ENCODE data around the gene RUNX3. TPM values are rescaled to one million over a fixed set of nuclear protein-coding genes. Genes with fewer than 3 reads are reported as not detected.

RUNX3 gene
- total and polyA plus RNA-seq, 2 donors (not counting 3 experiments of a cell fraction or from before 2014, with no cell fraction given), result not detected

DNA sequence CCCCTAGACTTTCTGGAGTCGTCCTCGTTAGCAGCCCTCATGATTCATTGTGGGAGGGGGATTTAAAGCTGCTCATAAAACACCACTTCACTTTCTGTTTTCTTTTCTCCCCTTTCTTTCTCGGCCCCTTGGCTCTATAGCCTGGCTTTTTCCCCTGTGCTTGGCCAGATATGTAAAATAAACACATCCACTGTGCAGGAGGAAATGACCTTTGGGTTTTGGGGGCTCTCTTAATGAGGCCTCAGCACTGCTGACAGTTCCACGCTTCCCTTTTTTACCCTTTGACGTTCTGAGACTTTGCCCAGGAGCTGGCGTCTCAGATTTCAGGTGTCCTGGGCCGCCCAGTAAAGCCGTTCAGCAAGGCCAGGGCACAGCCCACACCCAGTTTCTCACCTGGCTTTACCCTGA lies 65.7 kb downstream of the RUNX3 start:
- H2AFZ ChIP-seq (ENCODE audit: low read depth, low read length), result no peak overlapping the region
- FAIRE-seq (no peak), DNase-seq (ENCODE audit: low read depth, low spot score) (peak; percentile 67)
- H3K4me1 ChIP-seq (ENCODE audit: control insufficient read depth, extremely low read depth, insufficient read depth, low read length), result peaks cover 5% of the 10 kb centered on the region
- H3K79me2 ChIP-seq (ENCODE audit: control insufficient read depth, insufficient read depth, low read length), result no peaks in the 10 kb centered on the region
- dilution Hi-C loops (cut with MboI; ENCODE audit: extremely low pct_ligation_motif_present, low sequenced_read_pairs) (no loop called here), intact Hi-C loops (cut with micrococcal nuclease) (no loop called here)
- H3K9ac ChIP-seq (replicated peaks; ENCODE audit: extremely low read depth, insufficient read depth, low read length), result no peak overlapping the region
- TF ChIP-seq, protein P1, sequence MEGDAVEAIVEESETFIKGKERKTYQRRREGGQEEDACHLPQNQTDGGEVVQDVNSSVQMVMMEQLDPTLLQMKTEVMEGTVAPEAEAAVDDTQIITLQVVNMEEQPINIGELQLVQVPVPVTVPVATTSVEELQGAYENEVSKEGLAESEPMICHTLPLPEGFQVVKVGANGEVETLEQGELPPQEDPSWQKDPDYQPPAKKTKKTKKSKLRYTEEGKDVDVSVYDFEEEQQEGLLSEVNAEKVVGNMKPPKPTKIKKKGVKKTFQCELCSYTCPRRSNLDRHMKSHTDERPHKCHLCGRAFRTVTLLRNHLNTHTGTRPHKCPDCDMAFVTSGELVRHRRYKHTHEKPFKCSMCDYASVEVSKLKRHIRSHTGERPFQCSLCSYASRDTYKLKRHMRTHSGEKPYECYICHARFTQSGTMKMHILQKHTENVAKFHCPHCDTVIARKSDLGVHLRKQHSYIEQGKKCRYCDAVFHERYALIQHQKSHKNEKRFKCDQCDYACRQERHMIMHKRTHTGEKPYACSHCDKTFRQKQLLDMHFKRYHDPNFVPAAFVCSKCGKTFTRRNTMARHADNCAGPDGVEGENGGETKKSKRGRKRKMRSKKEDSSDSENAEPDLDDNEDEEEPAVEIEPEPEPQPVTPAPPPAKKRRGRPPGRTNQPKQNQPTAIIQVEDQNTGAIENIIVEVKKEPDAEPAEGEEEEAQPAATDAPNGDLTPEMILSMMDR (IDR thresholded peaks at IDR 0.05; ENCODE audit: extremely low read depth in 1 of 2, insufficient read depth in 1 of 2, low read depth in 1 of 2, low read length in 2 of 2), result no peak
- TF ChIP-seq POLR2AphosphoS5 (IDR thresholded peaks at IDR 0.05; ENCODE audit: insufficient read depth, low read depth, low read length), result no peak
- TF ChIP-seq, protein P2, sequence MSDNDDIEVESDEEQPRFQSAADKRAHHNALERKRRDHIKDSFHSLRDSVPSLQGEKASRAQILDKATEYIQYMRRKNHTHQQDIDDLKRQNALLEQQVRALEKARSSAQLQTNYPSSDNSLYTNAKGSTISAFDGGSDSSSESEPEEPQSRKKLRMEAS (IDR thresholded peaks at IDR 0.05; ENCODE audit: insufficient read depth, insufficient read length), result no peak
- TF ChIP-seq MYC (IDR thresholded peaks at IDR 0.05; ENCODE audit: low read depth, low read length), result no peak
- no peak for TF ChIP-seq JUN (IDR thresholded peaks at IDR 0.05; ENCODE audit: borderline replicate concordance, insufficient read depth, insufficient read length, low read depth)
- no peak for TF ChIP-seq FOS (IDR thresholded peaks at IDR 0.05; ENCODE audit: borderline replicate concordance, insufficient read depth, low read length)
- TF ChIP-seq EZH2 (IDR thresholded peaks at IDR 0.05; ENCODE audit: borderline replicate concordance, low read depth, low read length, severe bottlenecking), result no peak
- no peak for TF ChIP-seq POLR2A (IDR thresholded peaks at IDR 0.05; ENCODE audit: low read depth, low read length)
- no peak for TF ChIP-seq GATA2 (IDR thresholded peaks at IDR 0.05; ENCODE audit: insufficient read depth, insufficient read length, low read depth, low read length)
- H3K27ac ChIP-seq (ENCODE audit: insufficient read depth, low read depth, low read length), result no peak overlapping the region
- no peaks in the 10 kb centered on the region for H3K9me3 ChIP-seq (replicated peaks; ENCODE audit: control insufficient read depth, insufficient read depth, low read length)
- CTCF ChIA-PET, result interaction anchor here (1.6 kb wide), 1 partner anchor 14 kb away, joined by 6 read pairs; no protein-coding TSS in a partner anchor
- no peak overlapping the region for H3K4me3 ChIP-seq (replicated peaks in 1 of 3; ENCODE audit: insufficient read depth in 1 of 3, low read depth in 1 of 3, low read length in 3 of 3)
- no peak overlapping the region for H3K4me2 ChIP-seq (ENCODE audit: insufficient read depth, low read length)
- POLR2A ChIA-PET, result interaction anchor here (0.7 kb wide), 1 partner anchor 142 kb away, joined by 3 read pairs; no protein-coding TSS in a partner anchor
- H3K36me3 ChIP-seq (ENCODE audit: control insufficient read depth in 2 of 2, extremely low read depth in 1 of 2, insufficient read depth in 2 of 2, low read length in 2 of 2), result no peaks in the 10 kb centered on the region
- no peaks in the 10 kb centered on the region for H4K20me1 ChIP-seq (replicated peaks; ENCODE audit: control insufficient read depth, extremely low read depth, insufficient read depth, low read length)
- H3K27me3 ChIP-seq (ENCODE audit: control insufficient read depth in 2 of 2, insufficient read depth in 2 of 2, low read length in 2 of 2), result peaks cover 0 to 9% of the 10 kb centered on the region in 2 experiments
- H3K9me1 ChIP-seq (replicated peaks; ENCODE audit: control insufficient read depth, extremely low read depth, insufficient read depth, low read length), result no peaks in the 10 kb centered on the region
- BruUV-seq (replicated peaks), result no TSS peak
